Measurements from ENCODE around the gene SPATS2.

SPATS2 gene

GRCh38 chr12:49410818-49411217, 43.6 kb downstream of the SPATS2 start:
- ChIA-PET CTCF (interaction anchor here (1.0 to 2.6 kb wide), 5 partner anchors 9 to 63 kb away, joined by 3 to 11 read pairs (median 4); no protein-coding TSS in a partner anchor), POLR2A (no interaction called here)
- no peak for TF ChIP-seq CTCF (IDR thresholded peaks at IDR 0.05; ENCODE audit: control extremely low read depth, extremely low read depth, low read depth, missing control alignments)
- DNase-seq (ENCODE audit: extremely low spot score): no peak

GRCh38 chr12:49413010-49413409, 45.7 kb downstream of the SPATS2 start:
- no peak for DNase-seq (ENCODE audit: extremely low spot score)
- ChIA-PET POLR2A (no interaction called here), CTCF (interaction anchor here (0.8 to 1.4 kb wide), 3 partner anchors 11 to 54 kb away, joined by 3 read pairs; no protein-coding TSS in a partner anchor)
- TF ChIP-seq CTCF (IDR thresholded peaks at IDR 0.05; ENCODE audit: control extremely low read depth, extremely low read depth, low read depth, missing control alignments): no peak

- TF ChIP-seq CTCF (IDR thresholded peaks at IDR 0.05; ENCODE audit: control extremely low read depth, extremely low read depth, low read depth, missing control alignments): no peak
- DNase-seq (ENCODE audit: extremely low spot score): no peak
- ChIA-PET CTCF (interaction anchor here (1.1 to 1.4 kb wide), 3 partner anchors 11 to 56 kb away, joined by 3 to 4 read pairs (median 3); no protein-coding TSS in a partner anchor), POLR2A (no interaction called here)
Measured at GRCh38 chr12:49413796-49414195, 46.5 kb downstream of the SPATS2 start.

- POLR2A ChIA-PET: no interaction called here
- CTCF ChIA-PET: interaction anchor here (1.1 to 1.4 kb wide), 3 partner anchors 12 to 56 kb away, joined by 3 to 4 read pairs (median 3); no protein-coding TSS in a partner anchor
- no peak for DNase-seq (ENCODE audit: extremely low spot score)
- no peak for TF ChIP-seq CTCF (IDR thresholded peaks at IDR 0.05; ENCODE audit: control extremely low read depth, extremely low read depth, low read depth, missing control alignments)
Measured at GRCh38 chr12:49414364-49414763, 47.1 kb downstream of the SPATS2 start.

- no peak for DNase-seq (ENCODE audit: extremely low spot score)
- ChIA-PET CTCF (interaction anchor here (1.5 kb wide), 1 partner anchor 10 kb away, joined by 3 read pairs; no protein-coding TSS in a partner anchor), POLR2A (no interaction called here)
- no peak for TF ChIP-seq CTCF (IDR thresholded peaks at IDR 0.05; ENCODE audit: control extremely low read depth, extremely low read depth, low read depth, missing control alignments)
Measured at GRCh38 chr12:49415521-49415970, 48.3 kb downstream of the SPATS2 start.

GRCh38 chr12:49416892-49417291, 49.6 kb downstream of the SPATS2 start:
- TF ChIP-seq CTCF (IDR thresholded peaks at IDR 0.05; ENCODE audit: control extremely low read depth, extremely low read depth, low read depth, missing control alignments): no peak
- ChIA-PET POLR2A (no interaction called here), CTCF (interaction anchor here (0.8 to 1.7 kb wide), 7 partner anchors 11 to 69 kb away, joined by 3 to 6 read pairs (median 4); no protein-coding TSS in a partner anchor)
- DNase-seq (ENCODE audit: extremely low spot score): no peak

Data from GM10248 (cell line).